SK-MEL-5 (cell line): Measurements from ENCODE around the gene CXorf49. TPM values are rescaled to one million over a fixed set of nuclear protein-coding genes. Genes with fewer than 3 reads are reported as not detected.
"Not testable (repeated sequence)": the region's sequence is repeated elsewhere in the genome, so short reads cannot be mapped to it uniquely, and the experiment has no call there.

Experiments
- DNase-seq: peaks from one replicate; pipeline ENCODE4 v3.0.0-alpha.2; 2016; ENCODE audit warnings: low read depth, low spot score
- in situ Hi-C: cut with HindIII; loops from 2 replicates; pipeline ENCODE4 v1.10.0; 2016; ENCODE audit warnings: low sequenced_read_pairs, high pct_unique_total_duplicates, low pct_unique_long_range_greater_than_20kb
- total RNA-seq: library from RNA; depleted of rRNA; stranded (reverse); fragments of >200 nt; shearing (Covaris generic); gene quantifications from 2 replicates; pipeline ENCODE4 v1.2.3, GENCODE V29; 2014

CXorf49 gene
- total RNA-seq, 1 experiment from 2014 or later = not detected

DNA sequence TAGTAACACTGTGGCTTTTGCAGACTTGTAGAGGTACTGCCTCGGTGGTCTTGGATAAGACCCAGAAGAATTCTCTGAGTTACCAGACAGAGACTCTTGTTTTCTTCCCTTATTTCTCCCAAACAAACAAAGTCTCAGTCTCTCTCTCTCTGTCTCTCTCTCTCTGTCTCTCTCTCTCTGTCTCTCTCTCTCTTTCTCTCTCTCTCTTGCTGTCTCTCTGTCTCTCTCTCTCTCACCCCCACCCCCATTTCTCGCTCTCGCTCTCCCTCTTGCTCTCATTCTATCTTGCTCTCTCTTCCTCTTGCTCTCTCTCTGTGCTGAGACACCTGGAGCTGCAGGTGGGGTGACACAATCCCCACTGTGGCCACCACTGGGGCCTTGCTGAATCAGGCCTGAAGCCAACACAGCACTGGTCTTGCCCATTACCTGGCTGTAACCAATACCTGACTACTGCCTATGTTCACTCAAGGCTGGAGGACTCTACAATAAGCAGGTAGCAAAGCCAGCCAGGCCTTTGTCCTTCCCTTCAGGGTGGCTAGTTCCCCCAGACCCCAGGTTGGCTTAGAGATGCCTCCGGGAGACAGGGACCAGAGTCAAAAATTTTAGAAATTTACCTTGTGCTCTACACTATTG is 38.4 kb downstream of the CXorf49 start:
- DNase-seq = no peak
- in situ Hi-C loops = no loop called here

DNA sequence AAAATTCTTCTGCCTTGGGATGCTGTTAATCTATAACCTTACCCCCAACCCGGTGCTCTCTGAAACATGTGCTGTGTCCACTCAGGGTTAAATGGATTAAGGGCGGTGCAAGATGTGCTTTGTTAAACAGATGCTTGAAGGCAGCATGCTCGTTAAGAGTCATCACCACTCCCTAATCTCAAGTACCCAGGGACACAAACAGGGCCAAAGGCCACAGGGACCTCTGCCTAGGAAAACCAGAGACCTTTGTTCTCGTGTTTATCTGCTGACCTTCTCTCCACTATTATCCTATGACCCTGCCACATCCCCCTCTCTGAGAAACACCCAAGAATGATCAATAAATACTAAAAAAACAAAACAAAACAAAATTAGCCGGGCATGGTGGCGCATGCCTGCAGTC is 40.9 kb downstream of the CXorf49 start:
- DNase-seq, in situ Hi-C loops: not testable (repeated sequence)

DNA sequence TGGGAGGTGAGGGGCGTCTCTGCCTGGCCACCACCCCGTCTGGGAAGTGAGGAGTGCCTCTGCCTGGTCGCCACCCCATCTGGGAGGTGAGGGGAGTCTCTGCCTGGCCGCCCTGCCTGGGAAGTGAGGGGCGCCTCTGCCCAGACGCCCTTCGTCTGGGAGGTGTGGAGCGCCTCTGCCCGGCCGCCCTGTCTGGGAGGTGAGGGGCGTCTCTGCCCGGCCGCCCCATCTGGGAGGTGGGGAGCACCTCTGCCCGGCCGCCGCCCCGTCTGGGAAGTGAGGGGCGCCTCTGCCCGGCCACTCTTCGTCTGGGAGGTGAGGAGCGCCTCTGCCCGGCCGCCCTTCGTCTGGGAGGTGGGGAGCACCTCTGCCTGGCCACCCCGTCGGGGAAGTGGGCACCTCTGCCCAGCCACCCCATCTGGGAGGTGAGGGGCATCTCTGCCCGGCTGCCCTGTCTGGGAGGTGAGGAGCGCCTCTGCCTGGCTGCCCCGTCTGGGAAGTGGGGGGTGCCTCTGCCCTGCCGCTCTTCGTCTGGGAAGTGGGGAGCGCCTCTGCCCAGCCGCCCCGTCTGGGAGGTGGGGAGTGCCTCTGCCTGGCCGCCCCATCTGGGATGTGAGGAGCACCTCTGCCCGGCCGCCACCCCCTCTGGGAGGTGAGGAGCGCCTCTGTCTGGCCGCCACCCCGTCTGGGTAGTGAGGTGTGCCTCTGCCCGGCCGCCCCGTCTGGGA is 41.9 kb downstream of the CXorf49 start:
- in situ Hi-C loops, DNase-seq: not testable (repeated sequence)

DNA sequence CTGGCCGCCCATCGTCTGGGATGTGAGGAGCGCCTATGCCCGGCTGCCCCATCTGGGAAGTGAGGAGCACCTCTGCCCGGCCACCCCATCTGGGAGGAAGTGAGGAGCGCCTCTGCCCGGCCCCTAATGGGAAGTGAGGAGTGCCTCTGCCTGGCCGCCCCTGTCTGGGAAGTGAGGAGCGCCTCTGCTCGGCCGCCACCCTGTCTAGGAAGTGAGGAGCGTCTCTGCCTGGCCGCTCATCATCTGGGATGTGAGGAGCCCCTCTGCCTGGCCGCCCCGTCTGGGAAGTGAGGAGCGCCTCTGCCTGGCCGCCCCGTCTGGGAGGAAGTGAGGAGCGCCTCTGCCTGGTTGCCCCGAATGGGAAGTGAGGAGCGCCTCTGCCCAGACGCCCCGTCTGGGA is 42.4 kb downstream of the CXorf49 start:
- DNase-seq, in situ Hi-C loops: not testable (repeated sequence)

DNA sequence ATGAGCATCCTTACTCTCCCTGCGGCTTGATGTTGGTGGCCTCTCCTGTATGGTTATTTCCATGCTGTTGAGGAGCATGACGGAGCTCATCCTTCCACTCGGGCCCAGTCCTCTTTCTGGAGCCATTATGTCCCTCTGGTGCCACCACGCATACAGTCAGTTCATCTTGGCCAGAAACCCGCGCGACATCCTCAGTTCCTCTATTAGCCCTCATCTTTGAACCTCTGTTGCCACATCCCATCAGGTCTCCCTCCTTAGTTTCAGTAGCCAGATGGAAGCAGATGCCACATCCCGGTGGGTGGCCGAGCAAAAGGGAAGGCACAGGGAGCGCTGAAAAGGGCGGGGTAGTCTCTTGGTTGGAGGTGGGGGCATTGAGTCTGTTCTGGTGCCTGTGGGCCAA is 46.1 kb downstream of the CXorf49 start:
- in situ Hi-C loops = no loop called here
- no peak for DNase-seq

DNA sequence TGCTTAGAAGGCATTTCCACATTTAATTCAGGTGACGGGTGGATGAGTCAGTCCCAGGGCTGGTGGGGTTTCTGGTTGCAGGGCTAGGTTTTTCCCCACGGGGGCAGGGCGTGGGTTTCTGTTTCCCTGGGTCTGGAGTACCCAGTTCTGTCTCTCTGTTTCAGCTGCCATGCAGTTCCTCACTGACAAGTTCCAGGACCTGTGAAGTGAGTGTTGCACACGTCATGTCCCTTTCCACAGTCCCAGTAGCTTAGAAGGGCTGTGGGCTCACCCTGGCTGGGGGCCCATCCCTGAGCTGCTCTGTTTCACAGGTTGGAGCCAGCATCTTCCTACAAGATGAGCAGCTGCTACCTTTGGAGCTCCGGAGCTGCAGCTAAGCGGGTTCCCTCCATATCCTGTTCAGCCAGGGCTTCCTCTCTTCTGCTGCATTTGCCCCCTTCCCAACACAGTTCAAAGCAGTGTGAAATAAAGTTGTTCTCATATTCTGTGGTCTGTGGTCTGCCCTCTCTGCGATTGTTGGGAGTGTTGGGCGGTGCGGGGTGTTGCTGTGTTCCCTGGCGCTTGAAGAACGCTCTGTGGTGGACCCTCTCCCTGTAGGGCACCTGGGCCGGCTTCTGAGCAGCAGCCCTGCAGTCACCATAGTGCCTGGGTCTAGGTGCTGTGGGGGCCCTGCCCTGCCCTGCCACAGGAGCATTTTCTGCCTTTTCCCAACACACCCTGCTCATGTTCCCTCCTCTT is 46.9 kb downstream of the CXorf49 start:
- in situ Hi-C loops = no loop called here
- DNase-seq = no peak

DNA sequence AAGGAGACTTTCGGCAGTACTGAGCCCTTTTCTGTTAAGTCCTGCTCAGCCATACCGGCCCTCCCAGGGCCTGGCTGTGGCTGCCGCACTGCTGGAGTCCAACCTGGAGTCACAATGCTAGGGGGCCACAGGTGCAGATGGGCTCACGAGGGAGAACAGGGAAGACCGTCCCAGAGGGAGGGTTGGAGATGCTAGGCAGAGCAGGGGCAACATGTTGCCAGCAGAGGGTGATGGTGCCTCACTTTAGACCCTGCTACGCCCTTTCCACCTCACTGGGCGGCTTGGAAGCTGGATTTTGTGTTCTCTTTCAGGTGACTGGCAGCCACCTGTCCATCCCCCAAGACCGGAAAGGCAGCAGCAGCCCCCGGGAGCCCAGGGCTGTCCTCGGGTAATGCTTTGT is 48.1 kb downstream of the CXorf49 start:
- peak; percentile 38 for DNase-seq
- in situ Hi-C loops = not testable (repeated sequence)

DNA sequence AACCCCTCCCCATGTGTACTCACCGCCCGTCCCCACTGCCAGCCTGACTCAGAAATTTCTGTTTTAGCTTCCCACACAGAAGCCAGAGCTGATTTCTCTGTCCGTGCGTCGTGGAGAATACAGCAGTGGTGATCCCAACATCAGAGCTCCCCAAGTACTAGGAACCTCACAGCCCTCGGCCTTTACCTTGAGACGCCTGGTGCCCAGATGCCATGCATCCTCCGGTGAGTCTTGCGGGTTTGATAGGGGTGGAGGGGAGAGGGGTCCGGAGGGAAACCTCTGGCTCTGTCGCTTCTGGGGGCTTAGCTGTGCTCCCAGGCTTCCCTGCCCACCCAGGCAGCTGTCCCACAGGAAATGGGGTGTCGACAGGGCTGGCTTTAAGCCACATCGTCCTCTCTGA is 48.6 kb downstream of the CXorf49 start:
- in situ Hi-C loops = no loop called here
- DNase-seq = no peak

DNA sequence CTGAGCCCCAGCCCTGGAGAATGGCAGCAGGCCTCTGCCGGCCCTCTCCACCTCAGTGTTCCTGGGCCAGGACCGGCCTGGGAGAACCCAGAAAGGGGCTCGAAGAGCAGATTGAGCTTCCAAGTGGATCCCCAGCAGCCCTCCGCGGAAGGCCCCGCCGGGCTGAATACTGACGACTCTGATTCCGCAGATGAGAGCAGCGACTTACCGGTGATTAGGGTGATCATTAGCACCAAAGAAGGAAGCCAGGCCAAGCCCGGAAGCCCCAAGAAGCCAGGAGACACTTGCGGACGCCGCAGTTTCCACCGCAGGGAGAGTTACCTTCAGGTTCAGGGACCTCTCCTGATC is 49.9 kb downstream of the CXorf49 start:
- in situ Hi-C loops = no loop called here
- DNase-seq = no peak

DNA sequence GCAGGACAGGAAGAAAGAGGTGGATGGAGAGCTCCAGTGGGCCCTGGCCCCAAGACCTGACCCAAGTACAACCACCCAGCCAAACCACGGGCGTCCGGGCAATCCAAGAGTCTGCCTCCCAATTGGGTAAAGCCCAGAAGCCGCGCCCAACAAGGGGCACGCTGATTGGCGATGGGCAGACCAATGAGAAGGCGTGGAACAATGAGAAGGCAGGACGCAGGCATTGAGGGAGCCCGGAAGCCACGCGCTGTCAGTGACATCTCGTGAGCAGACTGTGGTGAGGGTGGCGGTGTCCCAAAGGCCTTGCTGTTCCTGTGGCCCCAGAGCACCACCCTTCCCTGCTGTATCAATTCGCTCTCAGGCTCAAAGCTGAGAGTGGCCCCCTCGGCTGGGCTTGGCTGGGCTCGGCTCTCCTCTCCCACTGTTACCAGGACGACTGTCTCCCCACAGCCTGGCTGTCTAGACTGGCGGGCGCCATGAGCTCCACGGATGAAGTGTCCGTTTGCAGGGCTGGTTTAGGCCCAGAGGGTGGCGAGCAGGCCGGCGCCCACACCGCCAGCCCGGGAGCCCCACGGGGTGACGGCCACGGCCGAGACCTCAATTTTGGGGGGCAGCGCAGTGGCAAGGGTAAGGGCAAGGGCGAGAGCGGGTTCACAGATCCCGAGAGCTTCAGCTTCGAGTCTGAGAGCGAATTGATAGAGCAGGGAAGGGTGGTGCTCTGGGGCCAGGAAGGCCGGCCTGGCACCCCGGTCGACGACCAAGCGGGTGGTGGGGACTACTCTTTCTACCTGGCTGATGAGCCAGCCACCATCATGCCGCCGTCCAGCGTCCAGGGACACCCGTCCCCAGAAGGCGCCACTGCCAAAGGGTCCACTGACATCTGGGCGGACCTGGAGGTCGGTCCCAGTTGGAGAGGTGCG is 50.5 kb downstream of the CXorf49 start, which contains the start of gene LOC101059915:
TSS of gene LOC101059915 (plus strand) at position 219 of the 920 bp plus-strand sequence.
- DNase-seq = no peak
- in situ Hi-C loops = no loop called here

DNA sequence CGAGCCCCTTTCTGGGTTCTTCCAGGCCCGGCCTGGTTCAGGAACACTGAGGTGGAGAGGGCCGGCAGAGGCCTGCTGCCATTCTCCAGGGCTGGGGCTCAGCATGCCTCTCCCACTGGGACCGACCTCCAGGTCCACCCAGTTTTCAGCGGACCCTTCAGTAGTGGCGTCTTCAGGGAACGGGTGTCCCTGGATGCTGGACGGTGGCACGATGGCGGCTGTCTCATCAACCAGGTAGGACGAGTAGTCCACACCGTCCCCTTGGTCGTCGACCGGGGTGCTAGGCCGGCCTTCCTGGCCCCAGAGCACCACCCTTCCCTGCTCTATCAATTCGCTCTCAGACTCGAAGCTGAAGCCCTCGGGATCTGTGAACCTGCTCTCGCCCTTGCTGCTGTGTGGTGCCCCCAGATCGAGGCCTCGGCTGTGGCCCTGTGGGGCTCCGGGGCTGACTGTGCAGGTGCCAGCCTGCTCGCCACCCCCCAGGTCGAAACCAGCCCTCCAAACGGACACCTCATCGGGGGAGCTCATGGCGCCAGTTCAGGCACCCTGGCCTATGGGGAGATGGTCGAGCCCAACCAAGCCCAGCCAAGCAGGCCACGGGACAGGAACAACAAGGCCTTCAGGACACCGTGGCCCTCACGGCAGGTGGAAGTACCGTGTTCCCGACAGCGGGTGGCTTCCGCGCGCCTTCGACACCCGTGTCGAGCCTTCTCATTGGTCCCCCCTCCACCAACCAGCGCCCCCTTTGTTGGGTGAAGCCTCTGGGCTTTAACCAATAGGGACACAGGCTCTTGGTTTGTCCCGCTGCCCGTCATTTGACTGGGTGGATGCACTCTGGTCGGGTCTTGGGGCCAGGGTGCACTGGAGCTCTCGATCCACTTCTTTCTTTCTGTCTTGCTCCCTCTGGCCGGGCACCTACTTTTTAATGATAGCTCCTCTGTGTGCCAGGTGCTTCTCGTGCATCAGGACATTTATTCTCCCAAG is 51.6 kb downstream of the CXorf49 start:
- in situ Hi-C loops = no loop called here
- DNase-seq = no peak

DNA sequence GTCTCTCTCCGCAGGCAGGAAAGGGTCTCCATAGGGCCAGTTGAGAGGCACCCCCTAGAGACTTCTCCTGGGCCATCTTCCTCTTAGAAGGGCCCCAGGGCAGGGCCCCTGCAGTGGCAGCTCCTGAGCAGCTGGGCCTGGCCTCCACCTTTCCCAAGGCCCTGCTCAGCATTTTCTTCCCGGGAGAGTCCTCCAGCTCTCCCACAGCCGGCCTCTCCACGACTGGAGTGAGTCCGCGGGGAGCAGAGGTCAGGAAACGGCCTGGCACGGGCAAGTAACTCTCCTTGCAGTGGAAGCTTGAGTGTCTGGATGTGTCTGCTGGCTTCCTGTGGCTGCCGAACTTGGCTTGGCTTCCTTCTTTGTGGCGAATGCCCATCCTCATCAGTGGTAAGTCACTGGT is 52.3 kb downstream of the CXorf49 start:
- DNase-seq = no peak
- in situ Hi-C loops = no loop called here

DNA sequence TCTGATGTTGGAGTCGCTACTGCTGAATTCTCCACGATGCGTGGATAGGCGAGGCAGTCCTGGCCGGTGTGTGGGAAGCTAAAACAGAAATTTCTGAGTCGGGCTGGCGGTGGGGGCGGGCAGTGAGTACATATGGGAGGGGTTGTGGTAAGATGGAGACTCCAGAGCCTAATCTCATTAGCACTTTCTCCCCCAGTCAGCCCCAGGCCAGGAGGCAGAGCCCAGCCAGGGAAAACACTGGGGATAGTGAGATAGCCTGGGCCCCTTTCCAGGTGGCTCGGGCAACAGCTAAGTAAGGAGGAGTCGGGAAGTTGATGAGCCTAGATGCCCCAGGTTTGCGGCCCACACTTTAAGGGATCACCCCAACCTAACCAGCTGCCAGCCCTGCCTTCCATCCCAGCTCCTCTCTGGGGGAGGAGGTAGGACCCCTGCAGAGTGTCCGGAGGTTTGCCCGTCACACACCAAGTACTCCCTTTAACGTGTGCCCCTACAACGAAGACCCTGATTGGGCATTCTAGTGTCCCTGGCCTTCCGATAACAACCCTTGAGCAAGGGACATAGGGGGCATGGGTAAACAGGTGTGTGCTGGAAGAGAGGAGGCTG is 53.1 kb downstream of the CXorf49 start:
- DNase-seq = no peak
- in situ Hi-C loops = no loop called here
